ENCODE data around the gene SPRYD3.

SPRYD3 gene

GRCh38 chr12:53077030-53077429 is 2.2 kb downstream of the SPRYD3 start:
- DNase-seq: no peak

- DNase-seq: no peak
Measured at GRCh38 chr12:53076461-53076860, 2.7 kb downstream of the SPRYD3 start.

GRCh38 chr12:53074999-53075370 is 4.2 kb downstream of the SPRYD3 start:
- DNase-seq: no peak

- no peak for DNase-seq
Measured at GRCh38 chr12:53074283-53074998, 4.7 kb downstream of the SPRYD3 start.

GRCh38 chr12:53073881-53074280 is 5.3 kb downstream of the SPRYD3 start:
- DNase-seq: peak; percentile 53

- DNase-seq: peak; percentile 87
Measured at GRCh38 chr12:53071591-53072551, 7.3 kb downstream of the SPRYD3 start.

GRCh38 chr12:53070877-53071492 is 8.2 kb downstream of the SPRYD3 start:
- DNase-seq: no peak

- peak; percentile 77 for DNase-seq
Measured at GRCh38 chr12:53069621-53070410, 9.4 kb downstream of the SPRYD3 start.

- DNase-seq: no peak
Measured at GRCh38 chr12:53068811-53069585, 10.2 kb downstream of the SPRYD3 start.

- DNase-seq: peak; percentile 28
Measured at GRCh38 chr12:53067993-53068770, 11.0 kb downstream of the SPRYD3 start.

GRCh38 chr12:53067074-53067992 is 11.9 kb downstream of the SPRYD3 start:
- no peak for DNase-seq

GRCh38 chr12:53065975-53066931 is 12.9 kb downstream of the SPRYD3 start:
- DNase-seq: peak; percentile 80

- DNase-seq: peak; percentile 37
Measured at GRCh38 chr12:53065470-53065869, 13.7 kb downstream of the SPRYD3 start.

GRCh38 chr12:53064613-53065436 is 14.4 kb downstream of the SPRYD3 start:
- peak; percentile 40 for DNase-seq

- DNase-seq: peak; percentile 69
Measured at GRCh38 chr12:53063708-53064612, 15.2 kb downstream of the SPRYD3 start.

GRCh38 chr12:53062977-53063707 is 16.0 kb downstream of the SPRYD3 start:
- peak; percentile 41 for DNase-seq

Measured in left hindlimb (tissue), 1 donor.